Trophoblast cell (in vitro differentiated cells and primary cell): ENCODE results near the gene ATG4D.

ENCODE experiments used
- DNase-seq, 2 donors: peaks; one replicate each; pipeline ENCODE4 v3.0.0-alpha.2; 2016
- H2AFZ ChIP-seq: 2 replicates; pipeline ENCODE4 v1.6.1; 2013; ENCODE audit warnings: low read length, moderate library complexity, mild to moderate bottlenecking; ENCODE audit not compliant: insufficient read depth, poor library complexity
- H2AK5ac ChIP-seq: 2 replicates; pipeline ENCODE4 v1.6.1; 2013; ENCODE audit warnings: mild to moderate bottlenecking, low read length
- H2BK120ac ChIP-seq: 2 replicates; pipeline ENCODE4 v1.6.1; 2013; ENCODE audit warnings: low read length, mild to moderate bottlenecking, moderate library complexity; ENCODE audit not compliant: insufficient read depth, poor library complexity
- H2BK12ac ChIP-seq: 2 replicates; pipeline ENCODE4 v1.6.1; 2013; ENCODE audit warnings: mild to moderate bottlenecking, low read length, moderate library complexity
- H2BK5ac ChIP-seq: 2 replicates; pipeline ENCODE4 v1.6.1; 2013; ENCODE audit warnings: low read length, low read depth, moderate library complexity, mild to moderate bottlenecking; ENCODE audit not compliant: poor library complexity
- H3K14ac ChIP-seq: 2 replicates; pipeline ENCODE4 v1.6.1; 2013; ENCODE audit warnings: mild to moderate bottlenecking, low read length
- H3K18ac ChIP-seq: 2 replicates; pipeline ENCODE4 v1.6.1; 2013; ENCODE audit warnings: mild to moderate bottlenecking, low read length
- H3K23ac ChIP-seq: 2 replicates; pipeline ENCODE4 v1.6.1; 2013; ENCODE audit warnings: low read length
- H3K27ac ChIP-seq: 2 replicates; pipeline ENCODE4 v1.5.1; 2013; ENCODE audit warnings: low read depth, mild to moderate bottlenecking, inconsistent platforms, low read length, moderate library complexity
- H3K27me3 ChIP-seq: 2 replicates; pipeline ENCODE4 v1.6.1; 2013; ENCODE audit warnings: inconsistent platforms, mild to moderate bottlenecking, low read length, moderate library complexity; ENCODE audit not compliant: insufficient read depth
- H3K36me3 ChIP-seq, 2 experiments: 1 replicate in 1 of 2; 2 replicates in 1 of 2; pipeline ENCODE4 v1.6.1; 2013; ENCODE audit warnings: low read length in 2 of 2, mild to moderate bottlenecking in 2 of 2, moderate library complexity in 1 of 2; ENCODE audit not compliant: insufficient read depth in 2 of 2, control insufficient read depth in 1 of 2
- H3K4ac ChIP-seq: 2 replicates; pipeline ENCODE4 v1.6.1; 2013; ENCODE audit warnings: low read depth, mild to moderate bottlenecking, low read length, moderate library complexity
- H3K4me1 ChIP-seq, 2 experiments: 1 replicate in 1 of 2; 2 replicates in 1 of 2; pipeline ENCODE4 v1.6.1; 2013; ENCODE audit warnings: low read length in 2 of 2, mild to moderate bottlenecking in 2 of 2, moderate library complexity in 1 of 2; ENCODE audit not compliant: insufficient read depth in 2 of 2, control insufficient read depth in 1 of 2
- H3K4me2 ChIP-seq: 2 replicates; pipeline ENCODE4 v1.6.1; 2013; ENCODE audit warnings: inconsistent platforms, mild to moderate bottlenecking, low read length, moderate library complexity
- H3K4me3 ChIP-seq: 2 replicates; pipeline ENCODE4 v1.5.1; 2013; ENCODE audit warnings: mild to moderate bottlenecking, low read depth, low read length, inconsistent platforms
- H3K79me1 ChIP-seq: one replicate; pipeline ENCODE4 v1.6.1; 2013; ENCODE audit warnings: low read length
- H3K79me2 ChIP-seq: 2 replicates; pipeline ENCODE4 v1.6.1; 2013; ENCODE audit warnings: low read length, mild to moderate bottlenecking; ENCODE audit not compliant: control insufficient read depth, insufficient read depth, poor library complexity
- H3K9ac ChIP-seq: 2 replicates; pipeline ENCODE4 v1.6.1; 2013; ENCODE audit warnings: mild to moderate bottlenecking, low read length
- H3K9me3 ChIP-seq: 2 replicates; pipeline ENCODE4 v1.6.1; 2013; ENCODE audit warnings: low read depth, mild to moderate bottlenecking, control low read depth, inconsistent platforms, low read length; ENCODE audit not compliant: insufficient read depth
- H4K12ac ChIP-seq: 2 replicates; pipeline ENCODE4 v1.6.1; 2013; ENCODE audit warnings: low read depth, mild to moderate bottlenecking, low read length, moderate library complexity
- H4K8ac ChIP-seq: 2 replicates; pipeline ENCODE4 v1.6.1; 2013; ENCODE audit warnings: low read depth, mild to moderate bottlenecking, low read length, moderate library complexity
- H4K91ac ChIP-seq: one replicate; pipeline ENCODE4 v1.6.1; 2013; ENCODE audit warnings: low read depth, mild to moderate bottlenecking, low read length, moderate library complexity
- WGBS: extraction: QIAGEN DNeasy Blood & Tissue Kit; methylation state at CpG from one replicate; pipeline ENCODE4 v1.1.7; 2013; ENCODE audit warnings: missing lambda C conversion rate; ENCODE audit not compliant: insufficient read length, insufficient coverage; ENCODE audit errors: extremely low coverage; 5-methylcytosine and 5-hydroxymethylcytosine counted together

The ATG4D gene

GRCh38 chr19:10517760-10518443 lies 25.8 kb upstream of the ATG4D start:
- Histone ChIP-seq H4K12ac (peak overlapping the region; percentile 41), H3K14ac (no peak overlapping the region), H3K9me3 (peaks cover 4% of the 10 kb centered on the region), H2AK5ac (peak overlapping the region; percentile 28), H4K8ac (peak overlapping the region; percentile 46), H3K4me2 (peak overlapping the region; percentile 83), H3K27ac (no peak overlapping the region), H3K23ac (no peak overlapping the region), H3K79me1 (no peaks in the 10 kb centered on the region), H3K4ac (no peak overlapping the region), H3K9ac (no peak overlapping the region), H4K91ac (peak overlapping the region; percentile 53), H3K4me1 (peaks cover 5 to 10% of the 10 kb centered on the region in 2 experiments), H3K36me3 (no peaks in the 10 kb centered on the region), H2BK5ac (no peak overlapping the region), H3K18ac (peak overlapping the region; percentile 55), H3K27me3 (peaks cover 8% of the 10 kb centered on the region), H3K79me2 (peaks cover 2% of the 10 kb centered on the region), H3K4me3 (peak overlapping the region; percentile 61), H2AFZ (peak overlapping the region; percentile 72), H2BK120ac (peak overlapping the region; percentile 46), H2BK12ac (peak overlapping the region; percentile 35)
- DNase-seq = peak in 1 of 2 donors; percentile 18
- no CpG with 5 or more reads among the region's 27 CpGs for WGBS

GRCh38 chr19:10518444-10519361 lies 25.0 kb upstream of the ATG4D start:
- peak overlapping the region; percentile 46 for H4K8ac ChIP-seq
- peaks cover 4% of the 10 kb centered on the region for H3K9me3 ChIP-seq

GRCh38 chr19:10519421-10519820 lies 24.3 kb upstream of the ATG4D start:
- Histone ChIP-seq H3K4ac (no peak overlapping the region), H2BK5ac (no peak overlapping the region), H3K4me2 (no peak overlapping the region), H2AK5ac (no peak overlapping the region), H3K9ac (no peak overlapping the region), H3K14ac (no peak overlapping the region), H3K18ac (no peak overlapping the region), H2AFZ (no peak overlapping the region), H3K23ac (no peak overlapping the region), H3K4me1 (peaks cover 5 to 10% of the 10 kb centered on the region in 2 experiments), H4K8ac (no peak overlapping the region), H4K12ac (no peak overlapping the region), H2BK12ac (no peak overlapping the region), H3K4me3 (no peak overlapping the region), H3K36me3 (no peaks in the 10 kb centered on the region), H2BK120ac (no peak overlapping the region), H3K27ac (no peak overlapping the region), H3K27me3 (peaks cover 8% of the 10 kb centered on the region), H3K79me2 (peaks cover 2% of the 10 kb centered on the region), H3K9me3 (peaks cover 4% of the 10 kb centered on the region), H4K91ac (no peak overlapping the region), H3K79me1 (no peaks in the 10 kb centered on the region)
- no CpG with 5 or more reads among the region's 7 CpGs for WGBS
- DNase-seq = no peak

More at GRCh38 chr19:10518444-10519361, 25.0 kb upstream of the ATG4D start:
- Histone ChIP-seq H3K4me3 (no peak overlapping the region), H2AK5ac (no peak overlapping the region), H3K79me2 (peaks cover 2% of the 10 kb centered on the region), H4K12ac (no peak overlapping the region), H3K4me1 (peaks cover 5 to 10% of the 10 kb centered on the region in 2 experiments), H3K27ac (no peak overlapping the region), H3K14ac (no peak overlapping the region), H2BK120ac (no peak overlapping the region), H3K79me1 (no peaks in the 10 kb centered on the region), H3K36me3 (no peaks in the 10 kb centered on the region), H3K4ac (no peak overlapping the region), H3K4me2 (peak overlapping the region; percentile 83), H4K91ac (no peak overlapping the region), H3K23ac (no peak overlapping the region), H2BK12ac (no peak overlapping the region), H3K27me3 (peaks cover 8% of the 10 kb centered on the region), H2BK5ac (no peak overlapping the region), H3K9ac (no peak overlapping the region), H3K18ac (no peak overlapping the region), H2AFZ (no peak overlapping the region)
- no CpG with 5 or more reads among the region's 33 CpGs for WGBS
- DNase-seq = no peak

GRCh38 chr19:10520652-10521318 lies 22.9 kb upstream of the ATG4D start:
- Histone ChIP-seq H3K4me2 (no peak overlapping the region), H2BK5ac (no peak overlapping the region), H3K9ac (no peak overlapping the region), H2AFZ (no peak overlapping the region), H2BK120ac (no peak overlapping the region), H3K4ac (no peak overlapping the region), H3K23ac (no peak overlapping the region), H3K27ac (no peak overlapping the region), H3K14ac (no peak overlapping the region), H3K9me3 (no peaks in the 10 kb centered on the region), H3K79me1 (no peaks in the 10 kb centered on the region), H3K18ac (no peak overlapping the region), H4K8ac (no peak overlapping the region), H3K4me3 (no peak overlapping the region), H2AK5ac (no peak overlapping the region), H4K12ac (no peak overlapping the region), H3K36me3 (no peaks in the 10 kb centered on the region), H3K79me2 (peaks cover 2% of the 10 kb centered on the region), H3K4me1 (peaks cover 5 to 10% of the 10 kb centered on the region in 2 experiments), H3K27me3 (peaks cover 8% of the 10 kb centered on the region), H4K91ac (no peak overlapping the region), H2BK12ac (no peak overlapping the region)
- WGBS = no CpG with 5 or more reads among the region's 15 CpGs
- no peak for DNase-seq
